Stimulated activated CD4-positive, alpha-beta T cell treated with anti-CD3 and anti-CD28 coated beads, Interleukin-2, amount 100 ng/mL, for 24 hours (primary cell): Measurements from ENCODE around the gene FXYD1.
A peak's percentile ranks its signal among the peaks of the same experiment; 100 is the strongest.
"Not testable (repeated sequence)": the region's sequence is repeated elsewhere in the genome, so short reads cannot be mapped to it uniquely, and the experiment has no call there.

ENCODE experiments used
- DNase-seq, 2 donors: peaks; one replicate each; pipeline ENCODE4 v3.0.0-alpha.2; 2020

The FXYD1 gene

DNA sequence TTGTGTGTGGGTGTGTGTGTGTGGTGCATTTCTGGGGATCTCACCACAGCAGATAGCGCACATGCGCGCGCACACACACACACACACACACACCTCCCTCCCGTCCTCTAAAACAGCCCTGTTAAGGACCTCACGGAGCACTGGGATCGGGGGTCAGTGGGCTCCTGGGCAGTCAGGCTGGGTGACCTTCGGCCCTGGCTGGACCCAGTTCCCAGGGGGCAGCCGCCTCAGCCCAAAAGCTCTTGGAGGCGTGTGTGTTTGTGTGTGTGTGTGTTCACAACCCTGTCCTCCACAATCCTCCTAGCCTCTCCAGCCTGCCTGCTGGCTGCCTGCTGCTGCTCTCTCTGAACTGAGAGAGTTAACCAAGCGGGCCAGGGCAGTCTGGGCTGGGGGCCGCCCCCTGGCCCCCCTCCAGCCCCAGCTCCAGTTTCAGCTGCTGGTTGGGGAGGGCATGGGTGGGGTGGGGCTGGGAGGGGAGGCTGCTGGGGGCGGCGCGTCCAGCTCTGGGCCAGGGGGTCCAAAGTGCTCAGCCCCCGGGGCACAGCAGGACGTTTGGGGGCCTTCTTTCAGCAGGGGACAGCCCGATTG, at the start of gene FXYD1:
TSS of gene FXYD1 (plus strand) at position 520 of the 588 bp plus-strand sequence. CDS start 1,256 bp downstream, outside the sequence.
- no peak for DNase-seq

DNA sequence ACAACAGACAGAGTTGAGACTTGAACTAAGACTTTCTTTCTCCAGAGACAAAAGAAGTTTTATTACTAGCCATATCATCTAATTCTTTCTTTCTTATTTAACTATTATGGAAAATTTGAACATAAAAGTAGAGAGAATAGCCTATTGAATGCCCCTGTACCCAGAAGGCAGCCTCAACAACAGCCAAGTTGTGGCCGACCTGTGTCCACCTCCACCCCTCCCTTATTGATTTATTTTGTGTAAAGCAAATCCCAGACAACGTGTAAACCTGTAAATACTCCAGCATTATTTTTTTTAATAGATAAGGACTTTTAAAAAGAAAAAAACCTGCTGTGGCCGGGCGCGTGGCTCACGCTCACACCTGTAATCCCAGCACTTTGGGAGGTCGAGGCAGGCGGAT, 49.1 kb upstream of the FXYD1 start:
- no peak for DNase-seq

GRCh38 chr19:35090160-35090505, 48.5 kb upstream of the FXYD1 start:
- DNase-seq = no peak

DNA sequence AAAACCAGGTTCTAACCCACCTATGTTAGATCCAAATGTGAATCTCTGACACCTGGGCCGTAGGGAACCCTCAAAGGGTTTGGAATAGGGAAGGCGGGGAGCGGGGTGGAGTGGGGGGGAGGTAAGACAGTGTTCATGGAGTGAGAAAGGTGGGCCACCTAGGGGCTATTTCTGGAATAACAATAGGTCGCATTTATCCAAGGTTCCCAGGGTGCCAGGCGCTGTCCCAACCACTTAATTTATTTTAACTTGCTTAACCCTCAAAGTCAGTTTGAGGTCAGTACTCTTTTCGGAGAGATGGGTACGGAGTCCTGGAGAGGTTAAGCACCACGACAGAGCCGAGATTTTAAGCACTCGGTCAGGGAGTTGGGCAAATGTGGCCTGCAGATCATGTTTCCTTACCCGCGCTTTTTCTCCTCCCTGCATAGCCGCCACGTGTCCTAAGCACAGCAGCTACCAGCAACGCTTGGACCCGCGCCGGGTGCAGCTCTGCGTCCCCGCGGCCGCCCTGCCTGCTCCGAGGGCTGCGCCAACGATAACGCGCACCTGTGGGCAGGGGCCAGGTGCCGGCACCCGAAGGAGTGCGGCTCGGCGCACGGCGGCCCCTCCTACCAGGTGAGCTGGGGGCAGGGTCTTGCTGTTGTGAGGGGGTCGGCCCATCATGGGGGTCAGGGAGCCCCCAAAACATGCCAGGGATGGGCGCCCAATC, 48.0 kb upstream of the FXYD1 start:
- DNase-seq = peak; percentile 45 to 56

DNA sequence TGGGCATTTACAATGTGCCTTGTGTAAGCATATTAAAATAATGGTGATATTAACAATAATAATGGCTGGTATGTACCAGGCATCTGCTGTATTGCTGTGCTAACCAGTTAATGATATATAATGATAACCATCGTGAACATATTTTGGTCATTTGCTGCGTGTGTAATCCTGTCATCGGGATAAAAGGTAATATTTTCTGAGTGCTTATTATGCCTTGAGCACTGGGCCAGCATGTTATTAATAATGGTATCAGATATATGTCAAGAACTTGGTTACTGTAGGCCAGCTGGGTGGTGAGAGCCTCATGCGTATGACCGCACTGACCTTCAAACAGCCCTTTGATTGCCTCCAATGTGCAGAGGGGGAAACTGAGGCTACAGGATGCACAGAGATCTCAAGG, 45.2 kb upstream of the FXYD1 start:
- no peak for DNase-seq

- DNase-seq = no peak
Measured at GRCh38 chr19:35093941-35094647, 44.5 kb upstream of the FXYD1 start.

- DNase-seq = no peak
Measured at GRCh38 chr19:35094656-35095055, 44.0 kb upstream of the FXYD1 start.

GRCh38 chr19:35095667-35096368, 42.8 kb upstream of the FXYD1 start:
- no peak for DNase-seq

DNA sequence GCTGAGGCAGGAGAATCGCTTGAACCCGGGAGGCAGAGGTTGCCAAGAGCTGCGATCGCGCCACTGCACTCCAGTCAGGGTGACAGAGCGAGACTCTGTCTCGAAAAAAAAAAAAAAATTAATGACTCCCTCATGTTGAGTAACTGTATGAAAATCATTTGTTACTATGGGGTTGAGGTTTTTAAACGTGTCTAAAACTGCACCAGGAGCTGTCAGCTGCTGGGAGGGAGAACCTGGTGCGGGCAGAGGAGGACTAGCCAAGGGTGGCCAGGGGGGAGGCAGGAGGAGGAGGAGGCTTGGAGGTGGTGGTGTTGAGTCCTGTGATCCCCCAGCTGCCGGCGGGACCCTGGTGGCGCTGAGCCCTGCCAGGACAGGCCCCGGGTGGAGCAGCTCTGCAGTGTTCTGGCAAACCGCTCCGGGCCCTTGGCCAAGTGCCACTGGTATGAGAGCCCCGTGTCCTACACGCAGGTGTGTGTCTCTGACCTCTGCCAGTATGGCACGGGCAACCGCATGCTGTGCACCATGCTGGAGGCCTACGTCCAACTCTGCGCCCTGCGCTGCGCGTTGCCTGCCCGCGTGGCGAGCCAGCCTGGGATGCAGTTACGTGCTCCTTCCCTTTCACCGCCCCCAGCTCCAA, 40.1 kb upstream of the FXYD1 start:
- no peak for DNase-seq

GRCh38 chr19:35099155-35099896, 39.3 kb upstream of the FXYD1 start:
- DNase-seq = no peak

DNA sequence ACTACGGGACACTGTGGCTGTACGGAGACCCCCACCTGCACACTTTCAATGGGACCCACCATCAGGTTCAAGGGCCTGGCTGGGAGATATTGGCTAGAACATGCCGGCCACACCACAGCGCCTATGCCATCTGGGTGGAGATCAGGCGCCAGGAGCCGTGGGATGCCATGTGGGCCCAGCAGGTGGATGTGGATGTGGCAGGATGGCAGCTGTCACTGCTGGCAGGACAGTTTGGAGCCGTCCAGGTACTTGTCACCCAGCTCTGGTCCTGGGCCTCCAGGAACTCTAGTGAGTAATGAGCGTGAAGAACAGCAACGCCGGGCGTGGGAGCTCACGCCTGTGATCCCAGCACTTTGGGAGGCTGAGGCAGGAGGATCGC, 38.7 kb upstream of the FXYD1 start:
- no peak for DNase-seq

GRCh38 chr19:35100588-35101533, 37.8 kb upstream of the FXYD1 start:
- no peak for DNase-seq

DNA sequence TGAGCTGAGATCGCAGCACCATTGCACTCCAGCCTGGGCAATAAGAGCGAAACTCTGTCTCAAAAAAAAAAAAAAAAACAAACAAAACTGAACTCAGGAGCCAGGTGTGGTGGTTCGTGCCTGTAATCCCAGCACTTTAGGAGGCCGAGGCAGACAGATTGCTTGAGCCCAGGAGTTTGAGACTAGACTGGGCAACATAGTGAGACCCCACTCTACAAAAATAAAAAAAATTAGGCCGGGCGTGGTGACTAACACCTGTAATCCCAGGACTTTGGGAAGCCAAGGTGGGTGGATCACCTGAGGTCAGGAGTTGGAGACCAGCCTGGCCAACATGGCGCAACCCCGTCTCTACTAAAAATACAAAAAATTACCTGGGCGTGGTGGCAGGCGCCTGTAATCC, 36.7 kb upstream of the FXYD1 start:
- DNase-seq = not testable (repeated sequence)

DNA sequence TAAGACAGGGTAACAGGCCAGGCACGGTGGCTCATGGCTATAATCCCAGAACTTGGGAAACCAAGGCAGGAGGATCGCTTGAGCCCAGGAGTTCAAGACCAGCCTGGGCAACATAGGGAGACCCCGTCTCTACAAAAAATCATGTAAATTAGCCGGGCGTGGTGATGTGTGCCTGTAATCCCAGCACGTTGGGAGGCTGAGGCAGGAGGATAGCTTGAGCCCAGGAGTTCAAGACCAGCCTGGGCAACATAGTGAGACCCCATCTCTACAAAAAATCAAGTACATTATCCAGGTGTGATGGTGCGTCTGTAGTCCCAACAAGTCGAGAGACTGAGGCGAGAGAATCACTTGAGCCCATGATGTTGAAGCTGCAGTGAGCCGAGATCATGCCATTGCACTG, 35.0 kb upstream of the FXYD1 start:
- not testable (repeated sequence) for DNase-seq

- DNase-seq = no peak
Measured at GRCh38 chr19:35104361-35104760, 34.3 kb upstream of the FXYD1 start.

DNA sequence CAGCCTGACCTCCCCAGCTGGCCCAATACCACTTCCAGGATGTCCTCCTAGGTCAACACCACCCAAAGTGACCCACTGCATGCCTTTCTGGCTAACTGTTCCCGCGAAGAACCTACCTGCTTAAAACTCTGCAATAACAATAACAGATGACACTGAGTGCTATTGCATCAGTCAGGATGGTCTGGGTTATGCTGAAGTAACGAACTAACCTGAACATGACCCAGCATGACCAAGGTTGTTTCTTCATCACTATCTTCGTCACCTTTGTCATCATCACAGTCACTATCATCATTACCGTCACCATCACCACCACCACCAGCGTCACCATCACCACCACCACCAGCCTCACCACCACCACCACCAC, 33.6 kb upstream of the FXYD1 start:
- DNase-seq = no peak

GRCh38 chr19:35105411-35106290, 33.0 kb upstream of the FXYD1 start:
- DNase-seq = no peak

- no peak for DNase-seq
Measured at GRCh38 chr19:35106291-35106583, 32.4 kb upstream of the FXYD1 start.

GRCh38 chr19:35106898-35107541, 31.6 kb upstream of the FXYD1 start:
- no peak for DNase-seq

DNA sequence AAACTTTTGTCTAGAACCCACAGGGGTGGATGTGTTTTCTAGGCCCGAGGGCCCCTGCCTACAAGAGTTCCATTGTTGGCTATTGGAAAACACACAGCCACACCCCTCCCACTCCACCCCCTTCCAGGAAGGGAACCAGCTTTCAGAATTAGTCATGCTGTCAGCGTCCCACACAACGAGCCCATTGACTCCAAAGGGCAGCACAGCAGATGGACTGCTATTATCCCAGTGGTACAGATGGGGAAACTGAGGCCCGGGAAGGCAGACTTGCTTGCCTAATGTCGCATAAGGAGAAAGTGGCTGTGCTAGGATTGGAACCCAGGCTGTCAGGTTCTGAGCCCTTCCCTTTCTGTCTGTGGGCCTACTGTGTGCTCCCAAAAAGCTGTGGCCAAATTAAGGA, 31.1 kb upstream of the FXYD1 start:
- DNase-seq = peak in 1 of 2 donors; percentile 14
